ENCODE data around the gene BPGM. TPM values are rescaled to one million over a fixed set of nuclear protein-coding genes. Genes with fewer than 3 reads are reported as not detected.

The BPGM gene
- total and polyA plus RNA-seq, 11 donors: 12.3 to 26.0 (median 15.4) TPM

- Histone ChIP-seq H3K27me3 (no peaks in the 10 kb centered on the region), H3K4me1 (peaks cover 0 to 49% (median 7%) of the 10 kb centered on the region in 12 donors), H3K9me3 (no peaks in the 10 kb centered on the region), H3K27ac (peak overlapping the region in 9 of 12 donors; percentile 0 to 66 (median 52)), H3K36me3 (no peaks in the 10 kb centered on the region), H3K4me3 (no peak overlapping the region)
- peak in 1 of 5 donors; percentile 38 for DNase-seq
- TF ChIP-seq POLR2A (IDR thresholded peaks at IDR 0.05): no peak
- TF ChIP-seq CTCF (IDR thresholded peaks at IDR 0.05): no peak
- 55 to 78% (median 61%) methylated on average over 9 of the region's 9 CpGs for whole genome bisulfite sequencing, 4 donors
- peak; percentile 29 to 71 (median 46) for ATAC-seq
- intact Hi-C loops (cut with DNase I): loop anchor here in 4 of 10 donors (10.0 kb wide), 3 partner anchors 49 to 139 kb away; no protein-coding TSS in a partner anchor
Measured at GRCh38 chr7:134695321-134695860, 48.7 kb downstream of the BPGM start.

GRCh38 chr7:134696261-134696660 is 49.6 kb downstream of the BPGM start:
- Histone ChIP-seq H3K4me3 (no peak overlapping the region), H3K27ac (peak overlapping the region in 7 of 12 donors; percentile 0 to 66 (median 52)), H3K9me3 (no peaks in the 10 kb centered on the region), H3K36me3 (no peaks in the 10 kb centered on the region), H3K27me3 (no peaks in the 10 kb centered on the region), H3K4me1 (peaks cover 0 to 40% (median 4%) of the 10 kb centered on the region in 12 donors)
- no peak for TF ChIP-seq POLR2A (IDR thresholded peaks at IDR 0.05)
- peak; percentile 44 to 56 (median 48) for ATAC-seq
- 77 to 84% (median 83%) methylated on average over 5 of the region's 5 CpGs for WGBS, 4 donors
- intact Hi-C loops (cut with DNase I): loop anchor here in 4 of 10 donors (10.0 kb wide), 3 partner anchors 49 to 139 kb away; no protein-coding TSS in a partner anchor
- DNase-seq: no peak

GRCh38 chr7:134697205-134697886 is 50.7 kb downstream of the BPGM start:
- ATAC-seq (no peak), DNase-seq (no peak)
- H3K9me3 ChIP-seq: no peaks in the 10 kb centered on the region
- no peak overlapping the region for H3K4me3 ChIP-seq
- TF ChIP-seq POLR2A (IDR thresholded peaks at IDR 0.05) (no peak), CTCF (IDR thresholded peaks at IDR 0.05) (no peak)
- H3K4me1 ChIP-seq: peaks cover 0 to 29% (median 3%) of the 10 kb centered on the region in 12 donors
- H3K36me3 ChIP-seq: no peaks in the 10 kb centered on the region
- no peaks in the 10 kb centered on the region for H3K27me3 ChIP-seq
- no peak overlapping the region for H3K27ac ChIP-seq
- intact Hi-C loops (cut with DNase I): loop anchor here in 4 of 10 donors (10.0 kb wide), 3 partner anchors 47 to 137 kb away; no protein-coding TSS in a partner anchor
- WGBS, 4 donors: 84 to 89% (median 87%) methylated on average over 3 of the region's 3 CpGs

GRCh38 chr7:134698481-134698880 is 51.8 kb downstream of the BPGM start:
- no peak overlapping the region for H3K4me3 ChIP-seq
- DNase-seq (no peak), ATAC-seq (no peak)
- no peaks in the 10 kb centered on the region for H3K27me3 ChIP-seq
- intact Hi-C loops (cut with DNase I): loop anchor here in 4 of 10 donors (10.0 kb wide), 3 partner anchors 46 to 136 kb away; no protein-coding TSS in a partner anchor
- no peak overlapping the region for H3K27ac ChIP-seq
- peaks cover 0 to 29% (median 1%) of the 10 kb centered on the region in 12 donors for H3K4me1 ChIP-seq
- 97 to 100% (median 100%) methylated on average over 1 of the region's 1 CpG for whole genome bisulfite sequencing, 4 donors
- no peaks in the 10 kb centered on the region for H3K36me3 ChIP-seq
- no peaks in the 10 kb centered on the region for H3K9me3 ChIP-seq
- TF ChIP-seq POLR2A (IDR thresholded peaks at IDR 0.05): no peak
- no peak for TF ChIP-seq CTCF (IDR thresholded peaks at IDR 0.05)

All from heart left ventricle (tissue), 16 donors.